HL-60/S4 treated with retinoic acid at 250 ng/mL for 4 days and 3 days (cell line): ENCODE data around the gene CHCHD6.

Experiments
- in situ Hi-C: fragments of 300-500 bp; cut with MboI; formaldehyde crosslinking; loops from 2 replicates; pipeline ENCODE4 v1.7.0; 2022; ENCODE audit warnings: low sequenced_read_pairs

The CHCHD6 gene

DNA sequence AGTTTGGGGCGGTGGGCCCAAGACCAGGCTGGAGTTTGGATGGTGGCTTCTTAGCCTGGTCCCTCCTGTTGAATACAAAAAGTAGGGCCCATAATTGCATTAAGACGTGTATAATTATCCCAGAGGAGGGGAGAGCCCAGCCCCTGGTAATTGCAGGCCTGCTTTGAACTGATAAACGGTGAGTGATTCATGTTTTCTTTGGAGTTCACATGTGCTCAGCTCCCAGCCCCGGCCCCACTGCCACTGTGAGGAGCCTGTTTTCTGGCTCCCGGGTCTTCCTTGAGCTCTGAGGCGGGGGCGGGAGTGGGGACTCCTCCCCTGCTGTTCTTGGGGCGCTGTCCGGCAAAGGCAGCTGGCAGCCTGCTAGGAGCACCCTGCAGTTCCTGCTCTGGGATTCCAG is 282.0 kb downstream of the CHCHD6 start:
- in situ Hi-C loops = no loop called here

DNA sequence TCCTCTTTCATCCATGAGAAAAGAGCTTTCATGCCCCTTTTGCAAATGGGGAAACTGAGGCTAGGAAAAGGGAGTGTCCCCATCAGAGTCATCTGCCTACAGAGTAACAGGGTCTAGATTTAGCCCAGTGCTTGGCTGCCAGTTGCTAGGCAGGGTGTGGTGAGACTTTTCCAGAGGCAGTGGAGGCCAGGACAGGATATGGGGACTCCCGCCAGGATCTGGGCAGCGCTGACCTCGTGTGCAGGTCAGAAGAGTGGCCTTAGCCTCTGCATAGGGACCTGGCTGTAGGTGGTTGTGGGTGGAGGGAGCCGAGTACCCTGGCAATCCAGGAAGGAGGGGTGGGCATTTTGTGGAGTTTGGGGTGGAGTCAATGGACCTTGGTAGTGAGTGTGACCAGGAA is 283.1 kb downstream of the CHCHD6 start:
- in situ Hi-C loops = no loop called here

DNA sequence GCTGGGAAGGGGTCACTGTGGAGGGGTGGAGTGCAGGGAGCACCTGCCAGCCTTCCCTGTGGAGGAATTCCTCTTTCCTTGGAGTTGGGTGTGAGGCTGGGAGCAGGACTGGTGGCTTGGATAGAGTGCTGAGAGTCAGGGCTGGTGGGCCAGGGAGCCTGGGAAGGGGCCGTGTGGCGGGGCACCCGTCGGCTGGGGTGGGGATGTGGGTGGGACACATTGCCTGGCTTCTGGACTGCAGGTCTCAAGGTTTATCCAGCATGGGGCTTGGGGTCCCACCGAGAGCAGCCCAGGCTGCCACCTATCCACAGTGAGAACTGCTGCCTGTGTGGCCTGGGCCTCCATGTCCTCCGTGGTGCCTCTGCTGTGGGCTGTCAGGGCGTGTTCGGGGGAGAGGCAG is 283.6 kb downstream of the CHCHD6 start:
- in situ Hi-C loops = no loop called here

DNA sequence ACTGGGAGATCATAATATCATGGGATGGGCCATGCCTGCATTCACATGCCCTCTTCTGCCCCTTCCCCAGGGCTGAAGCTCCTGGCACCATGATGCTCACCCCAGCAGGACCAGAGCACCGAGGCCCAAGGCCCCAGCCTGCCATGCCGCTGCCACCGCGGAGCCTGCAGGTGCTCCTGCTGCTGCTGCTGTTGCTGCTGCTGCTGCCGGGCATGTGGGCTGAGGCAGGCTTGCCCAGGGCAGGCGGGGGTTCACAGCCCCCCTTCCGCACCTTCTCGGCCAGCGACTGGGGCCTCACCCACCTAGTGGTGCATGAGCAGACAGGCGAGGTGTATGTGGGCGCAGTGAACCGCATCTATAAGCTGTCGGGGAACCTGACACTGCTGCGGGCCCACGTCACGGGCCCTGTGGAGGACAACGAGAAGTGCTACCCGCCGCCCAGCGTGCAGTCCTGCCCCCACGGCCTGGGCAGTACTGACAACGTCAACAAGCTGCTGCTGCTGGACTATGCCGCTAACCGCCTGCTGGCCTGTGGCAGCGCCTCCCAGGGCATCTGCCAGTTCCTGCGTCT is 284.5 kb downstream of the CHCHD6 start:
- in situ Hi-C loops = no loop called here

DNA sequence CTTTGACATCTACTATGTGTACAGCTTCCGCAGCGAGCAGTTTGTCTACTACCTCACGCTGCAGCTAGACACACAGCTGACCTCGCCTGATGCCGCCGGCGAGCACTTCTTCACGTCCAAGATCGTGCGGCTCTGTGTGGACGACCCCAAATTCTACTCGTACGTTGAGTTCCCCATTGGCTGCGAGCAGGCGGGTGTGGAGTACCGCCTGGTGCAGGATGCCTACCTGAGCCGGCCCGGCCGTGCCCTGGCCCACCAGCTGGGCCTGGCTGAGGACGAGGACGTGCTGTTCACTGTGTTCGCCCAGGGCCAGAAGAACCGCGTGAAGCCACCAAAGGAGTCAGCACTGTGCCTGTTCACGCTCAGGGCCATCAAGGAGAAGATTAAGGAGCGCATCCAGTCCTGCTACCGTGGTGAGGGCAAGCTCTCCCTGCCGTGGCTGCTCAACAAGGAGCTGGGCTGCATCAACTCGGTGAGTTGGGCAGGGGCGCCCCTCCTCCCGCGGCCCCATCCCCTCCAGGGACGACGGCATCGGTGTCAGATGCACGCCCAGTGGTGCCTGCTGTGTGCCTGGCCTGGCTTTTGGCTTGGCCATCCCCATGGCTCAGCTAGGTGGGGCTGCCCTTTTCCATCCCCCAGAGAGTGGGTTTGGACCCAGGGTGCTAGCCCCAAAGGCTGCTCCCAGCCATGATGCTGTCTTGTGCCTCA is 285.4 kb downstream of the CHCHD6 start:
- in situ Hi-C loops = no loop called here

DNA sequence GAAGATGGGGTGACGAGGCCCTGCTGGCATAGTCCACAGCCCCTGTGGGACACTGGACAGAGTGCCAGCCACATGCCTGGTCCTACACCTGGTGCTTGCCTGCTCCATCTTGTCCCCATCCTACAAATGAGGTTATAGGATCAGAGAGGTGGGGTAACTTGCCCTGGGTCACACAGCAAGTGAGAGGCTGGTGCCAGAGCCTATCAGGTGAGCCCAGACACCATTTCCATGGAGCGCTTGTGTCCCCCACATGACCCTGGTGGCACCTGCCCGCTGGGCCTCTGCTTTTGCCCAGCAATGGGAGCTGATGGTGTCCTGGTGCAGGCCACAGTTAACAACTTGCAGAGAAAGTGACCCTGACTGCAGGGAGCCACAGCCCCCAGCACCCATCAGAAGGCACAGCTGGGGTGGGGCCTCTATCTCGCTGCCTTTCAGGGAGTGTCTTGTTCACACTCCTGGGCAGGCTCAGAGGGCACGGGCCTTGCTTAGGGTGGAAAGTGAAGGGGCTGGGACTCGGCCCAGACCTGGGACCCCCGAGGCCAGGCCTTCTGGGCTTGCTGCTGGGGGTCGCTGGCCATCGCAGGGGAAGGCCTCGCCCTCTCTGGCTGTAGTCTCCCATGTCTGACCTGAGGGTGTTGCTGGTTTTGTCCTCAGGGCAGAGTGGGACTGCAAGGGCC is 286.1 kb downstream of the CHCHD6 start:
- in situ Hi-C loops = no loop called here

DNA sequence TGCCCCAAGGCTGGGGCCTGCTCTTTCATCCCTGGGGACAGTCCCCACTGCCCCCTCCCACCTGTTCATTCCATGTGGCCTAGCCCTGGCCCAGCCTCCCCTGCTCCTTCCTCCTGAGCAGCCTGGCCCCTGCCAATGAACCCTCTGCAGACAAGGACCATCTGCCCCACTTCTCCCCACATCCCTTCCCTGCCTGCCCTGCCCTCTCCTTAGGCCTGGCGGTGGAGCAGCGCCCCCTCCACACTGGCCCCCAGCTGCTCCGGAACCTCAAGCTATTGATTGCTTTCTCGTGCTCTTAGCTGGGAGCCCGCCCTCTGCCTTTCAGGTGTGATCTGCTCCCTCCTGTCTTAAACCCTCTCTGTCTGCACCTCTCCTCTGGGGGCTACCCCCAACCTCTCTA is 286.9 kb downstream of the CHCHD6 start:
- in situ Hi-C loops = no loop called here

DNA sequence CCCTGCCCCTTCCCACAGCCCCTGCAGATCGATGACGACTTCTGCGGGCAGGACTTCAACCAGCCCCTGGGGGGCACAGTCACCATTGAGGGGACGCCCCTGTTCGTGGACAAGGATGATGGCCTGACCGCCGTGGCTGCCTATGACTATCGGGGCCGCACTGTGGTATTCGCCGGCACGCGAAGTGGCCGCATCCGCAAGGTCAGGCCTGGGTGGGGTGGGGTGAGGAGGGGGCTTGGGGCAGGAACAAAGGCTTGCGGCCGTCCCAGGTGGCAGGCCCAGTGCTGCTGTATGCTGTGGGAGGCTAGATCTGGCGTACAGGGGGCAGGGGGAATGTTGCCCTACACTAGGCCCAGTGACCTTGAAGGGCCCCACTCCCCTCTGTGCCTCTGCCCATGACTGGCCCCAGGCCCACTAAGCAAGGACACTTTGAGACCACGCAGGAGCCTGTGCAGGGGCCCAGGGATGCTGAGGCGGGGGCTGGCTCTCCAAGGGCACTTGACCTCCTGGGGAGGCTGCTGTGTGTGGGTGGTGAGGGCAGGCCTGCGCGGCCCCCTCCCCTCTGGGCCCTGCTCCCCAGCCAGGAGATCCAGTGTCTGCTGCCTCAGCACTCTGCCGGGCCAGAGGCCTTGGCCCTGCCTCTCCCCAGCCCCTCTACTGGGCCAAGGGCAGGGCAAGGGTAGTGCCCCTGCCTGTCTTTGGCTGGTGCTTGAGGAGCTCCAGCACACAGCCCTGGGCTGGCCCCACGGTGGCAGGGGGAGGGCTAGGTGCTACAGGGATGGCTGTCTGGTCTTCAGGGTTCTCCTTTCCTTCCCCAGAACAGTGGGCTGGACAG is 287.5 kb downstream of the CHCHD6 start:
- in situ Hi-C loops = no loop called here

DNA sequence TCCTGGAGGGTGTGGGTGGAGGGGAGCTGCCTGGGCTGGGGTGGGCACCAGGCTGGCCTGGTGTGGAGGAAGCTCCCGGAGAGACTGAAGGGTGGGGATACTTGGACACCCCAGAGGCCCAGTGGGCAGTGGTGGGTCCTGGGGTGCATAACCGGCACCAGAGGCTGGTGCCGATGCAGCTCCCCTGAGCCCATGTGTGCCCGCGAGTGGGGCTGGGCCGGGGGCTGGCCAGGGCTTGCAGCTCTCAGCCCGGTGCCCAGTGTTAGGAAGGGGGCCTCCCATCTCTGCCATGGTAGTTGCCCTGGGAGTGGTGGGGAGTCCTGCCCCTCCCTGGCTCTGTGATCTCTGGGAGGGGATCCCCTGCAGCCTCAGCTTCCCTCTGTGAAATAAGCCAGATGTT is 288.2 kb downstream of the CHCHD6 start:
- in situ Hi-C loops = no loop called here

DNA sequence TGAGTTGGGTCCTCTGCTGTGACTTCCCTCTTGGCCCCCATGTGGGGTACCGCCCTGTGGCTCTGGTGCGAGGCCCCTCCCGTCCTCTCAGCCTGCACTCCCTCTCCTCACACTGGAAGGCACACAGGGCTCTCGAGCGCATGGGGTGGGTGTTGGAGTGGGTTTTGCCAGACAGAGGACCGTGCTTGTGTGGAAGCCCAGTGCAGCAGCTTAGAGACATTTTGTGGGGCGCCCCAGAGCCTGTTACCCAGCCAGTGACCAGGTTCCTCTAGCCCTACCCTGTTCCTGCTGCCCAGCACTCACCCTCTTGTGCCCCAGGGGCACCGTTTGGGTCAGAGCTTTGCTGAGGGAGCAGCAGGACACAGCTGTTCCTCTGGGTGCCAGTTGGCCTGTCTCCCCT is 288.7 kb downstream of the CHCHD6 start:
- in situ Hi-C loops = no loop called here

DNA sequence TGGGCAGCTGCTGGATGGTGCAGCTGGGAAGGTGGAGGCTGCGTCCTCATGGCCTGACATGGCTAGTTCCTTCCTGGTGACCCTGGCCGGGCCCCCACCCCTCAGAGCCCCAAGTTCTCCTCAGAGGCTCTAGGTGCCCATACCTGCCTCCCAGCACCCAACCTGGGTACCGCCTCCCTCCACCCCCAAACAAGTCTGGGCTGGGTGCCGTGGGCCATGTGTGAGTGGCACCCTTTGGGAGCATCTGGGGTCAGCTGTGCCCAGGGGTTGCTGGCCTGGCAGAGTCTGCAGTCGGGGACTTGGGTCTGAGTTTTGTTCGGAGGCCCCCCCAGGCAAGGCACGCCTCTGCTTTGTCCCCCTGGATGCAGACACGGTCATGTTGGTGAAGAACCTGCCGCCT is 289.4 kb downstream of the CHCHD6 start:
- in situ Hi-C loops = no loop called here

DNA sequence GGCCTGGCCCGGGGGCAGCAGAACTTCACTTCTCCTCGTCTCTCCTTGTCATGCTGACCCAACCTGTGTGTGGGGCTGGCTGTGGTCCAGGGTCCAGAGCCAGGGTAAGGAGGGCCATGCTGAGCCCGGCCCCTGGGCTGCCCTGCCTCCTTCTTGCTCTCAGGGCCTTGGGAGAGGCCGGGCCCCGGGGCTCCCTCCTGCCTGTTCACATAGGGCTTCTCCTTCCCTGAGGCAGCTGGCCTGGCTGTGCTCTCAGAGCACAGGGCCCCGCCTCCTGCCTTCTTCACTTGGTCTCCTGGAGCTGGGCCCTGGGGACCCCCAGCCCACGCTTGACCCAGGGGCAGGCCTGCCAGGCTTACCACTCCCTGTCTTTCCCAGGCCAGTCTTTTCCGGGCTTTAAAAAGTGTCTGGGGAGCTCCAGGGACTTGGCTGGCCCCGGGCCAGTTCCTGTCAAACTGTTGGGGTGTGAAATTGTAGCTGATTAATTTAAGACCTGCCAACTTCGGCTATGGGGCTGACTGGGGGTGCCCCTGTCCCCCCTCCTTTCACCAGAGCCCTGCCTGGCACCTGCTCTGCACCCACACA is 290.7 kb downstream of the CHCHD6 start:
- in situ Hi-C loops = no loop called here

DNA sequence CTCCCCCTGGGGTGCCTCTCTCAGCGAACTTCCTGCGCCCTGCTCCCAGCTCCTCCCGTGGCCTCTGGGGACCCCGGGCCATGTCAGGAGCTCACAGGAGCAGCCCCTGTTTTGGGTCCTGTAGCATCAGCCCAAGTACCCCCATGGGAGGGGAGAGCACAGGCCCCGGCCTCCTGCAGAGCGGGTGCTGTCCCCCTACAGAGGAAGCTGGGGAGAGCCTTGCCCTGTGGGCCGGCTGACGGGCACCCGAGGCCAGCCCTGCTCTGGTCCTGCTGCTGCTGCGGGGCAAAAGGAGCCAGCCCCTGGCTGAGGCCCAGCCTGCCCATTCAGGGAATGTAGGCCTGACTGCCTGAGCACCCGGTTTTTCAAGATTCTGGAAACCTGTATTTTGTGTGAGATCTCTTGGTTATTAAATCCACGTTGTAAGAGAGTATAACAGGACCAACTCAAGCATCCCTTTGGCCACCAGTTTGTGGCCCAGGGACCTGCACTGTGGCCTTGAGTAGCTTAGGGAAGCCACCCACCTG is 291.3 kb downstream of the CHCHD6 start:
- in situ Hi-C loops = no loop called here

DNA sequence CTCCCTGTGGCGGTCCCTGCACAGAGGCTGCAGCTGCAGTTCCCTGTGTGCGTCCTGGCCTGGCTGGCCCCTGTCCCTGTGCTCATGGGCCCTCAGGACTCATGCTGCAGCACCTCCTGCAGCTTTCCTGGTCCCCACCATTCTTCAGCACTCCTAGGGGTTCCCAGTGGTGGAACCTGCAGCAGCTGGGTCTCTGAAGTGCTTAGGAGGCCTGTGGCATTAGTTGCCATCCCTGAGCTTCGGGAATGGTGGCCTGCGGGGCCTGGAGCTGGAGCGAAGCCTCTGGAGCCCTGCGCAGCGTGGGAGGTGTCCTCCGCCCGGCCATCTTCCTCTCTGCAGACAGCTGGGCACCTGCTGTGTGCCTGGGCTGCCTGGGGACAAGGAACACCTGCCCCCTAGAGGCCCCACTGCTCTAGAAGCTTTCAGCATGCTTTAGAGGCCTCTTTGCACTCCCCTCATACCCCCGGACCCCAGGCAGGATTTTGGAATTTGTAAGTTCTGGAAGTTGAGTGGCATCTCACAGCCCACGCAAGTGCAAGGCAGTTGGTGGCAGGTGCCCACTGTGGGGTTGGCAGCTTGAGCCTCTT is 292.0 kb downstream of the CHCHD6 start:
- in situ Hi-C loops = no loop called here

DNA sequence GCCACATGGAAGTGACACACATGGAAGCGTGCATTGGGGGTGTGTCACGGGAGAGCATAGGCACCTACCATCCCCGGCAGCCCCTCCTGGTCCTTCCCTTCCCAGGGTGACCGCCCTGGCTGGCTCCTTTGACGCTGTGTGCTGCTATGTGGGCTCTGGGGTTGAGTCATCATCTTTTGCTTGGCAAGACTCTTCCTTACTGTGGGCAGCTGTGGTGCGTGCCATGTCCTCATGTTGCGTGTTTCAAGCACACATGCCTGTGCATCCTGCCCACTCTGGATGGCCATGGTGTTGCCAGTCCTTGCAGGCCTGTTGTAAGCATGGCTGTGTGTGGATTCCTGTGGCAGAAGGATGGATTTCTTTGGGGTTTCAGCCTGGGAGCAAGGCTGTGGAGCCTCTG is 292.9 kb downstream of the CHCHD6 start:
- in situ Hi-C loops = no loop called here

DNA sequence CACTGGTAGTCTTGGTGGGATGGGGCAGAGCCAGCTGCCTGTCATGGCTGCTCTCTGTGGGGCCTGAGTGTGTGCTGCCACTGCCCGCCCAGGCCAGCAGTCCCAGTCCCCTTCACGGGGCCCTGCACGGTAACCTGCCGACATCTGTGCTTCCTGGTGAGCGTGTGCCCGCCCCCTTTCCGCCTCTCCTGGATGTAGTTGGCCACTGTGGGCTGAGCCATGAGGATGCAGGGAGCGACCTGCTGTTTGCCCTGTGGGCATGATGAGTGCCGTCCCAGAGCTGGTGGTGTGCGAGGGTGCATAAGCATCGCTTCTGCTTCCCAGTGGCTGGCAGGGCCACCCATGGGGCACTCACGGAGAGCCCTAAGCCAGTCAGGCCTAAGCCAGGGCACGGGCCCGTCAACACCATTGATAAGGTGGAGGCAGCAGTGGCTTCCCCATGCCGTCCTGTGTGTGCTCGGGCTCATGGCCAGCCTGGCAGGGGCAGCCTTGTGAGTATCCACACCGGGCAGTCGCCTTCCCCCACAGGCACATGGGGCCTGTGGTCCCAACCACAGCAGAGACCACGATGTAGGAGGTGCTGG is 293.5 kb downstream of the CHCHD6 start:
- in situ Hi-C loops = no loop called here

DNA sequence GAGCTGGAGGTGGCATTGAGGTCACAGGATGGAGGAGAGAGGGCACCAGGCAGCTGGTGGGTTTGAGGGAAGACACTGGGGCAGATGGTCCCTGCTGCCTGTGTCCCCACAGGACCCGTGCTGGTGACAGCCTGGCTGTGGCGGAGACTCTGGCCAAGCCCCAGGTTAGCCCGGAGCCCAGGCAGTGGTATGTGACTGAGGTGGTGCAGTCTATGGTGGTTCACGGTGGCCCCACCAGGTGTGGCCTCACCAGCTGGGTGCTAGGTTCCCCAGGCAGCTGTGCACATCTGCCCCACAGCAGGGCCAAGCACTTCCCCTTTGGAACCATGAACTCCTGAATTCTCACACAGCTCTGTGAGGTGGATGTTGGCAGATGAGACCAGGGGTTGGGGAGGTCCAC is 294.3 kb downstream of the CHCHD6 start:
- in situ Hi-C loops = no loop called here

DNA sequence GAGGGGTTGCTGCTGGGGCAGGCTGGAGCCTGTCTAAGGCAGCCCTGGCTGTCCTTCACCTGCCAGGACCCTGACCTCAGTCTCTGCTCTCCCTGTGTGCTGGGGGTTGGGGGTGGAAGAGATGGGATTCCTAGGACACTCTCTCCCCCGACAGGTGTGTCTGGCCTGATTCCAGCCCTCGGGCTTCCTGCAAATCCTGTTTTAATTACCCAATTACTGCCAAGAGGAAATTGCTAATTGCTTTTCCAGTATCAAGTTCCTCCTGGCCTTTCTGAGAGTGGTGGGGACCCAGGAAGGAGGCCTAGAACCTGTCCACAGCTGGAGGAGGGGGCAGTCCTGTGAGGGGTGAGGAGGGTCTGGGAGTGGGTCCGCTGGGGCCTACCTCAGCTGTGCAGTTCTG is 294.7 kb downstream of the CHCHD6 start:
- in situ Hi-C loops = no loop called here

DNA sequence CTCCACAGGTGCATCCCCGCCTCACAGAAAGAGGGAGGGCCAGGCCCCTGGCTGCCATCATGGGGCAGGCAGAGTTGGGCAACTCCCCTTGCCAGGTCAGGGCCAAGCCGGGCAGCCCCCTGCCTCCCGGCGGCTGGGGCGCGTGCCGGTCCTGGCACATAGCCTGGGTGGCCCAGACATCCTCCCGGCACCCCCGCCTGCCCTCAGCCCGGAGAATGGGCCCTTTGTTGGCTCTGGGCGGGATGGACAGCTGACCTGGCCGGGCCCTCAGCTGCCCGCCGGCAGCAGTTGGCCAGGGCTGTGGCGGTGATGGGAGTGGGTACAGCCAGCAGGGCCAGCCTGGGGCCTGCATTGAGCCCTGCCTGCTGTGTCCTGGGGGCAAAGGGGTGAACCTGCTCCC is 295.3 kb downstream of the CHCHD6 start:
- in situ Hi-C loops = no loop called here

DNA sequence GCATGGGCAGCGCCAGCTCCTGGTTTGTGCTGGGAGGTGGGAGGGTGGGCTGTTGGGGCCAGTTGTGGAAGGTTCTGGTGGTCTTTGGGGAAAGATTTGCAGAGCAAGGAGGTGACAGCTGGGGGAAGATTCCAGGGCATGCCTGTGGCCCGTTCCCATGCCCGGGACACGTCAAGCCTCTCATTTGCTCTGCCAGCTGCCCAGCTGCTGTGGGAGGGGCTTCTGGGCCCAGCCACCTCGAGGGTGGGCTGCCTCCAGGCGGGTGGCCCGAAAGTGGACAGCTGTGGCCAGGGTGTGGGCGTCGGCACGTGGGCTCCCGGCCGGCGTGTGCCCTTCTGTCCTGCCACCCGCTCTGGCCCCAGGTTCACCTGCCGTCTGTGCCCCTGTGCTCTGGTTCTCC is 296.1 kb downstream of the CHCHD6 start:
- in situ Hi-C loops = no loop called here
